DND-41 (cell line): Measurements from ENCODE around the gene SLC39A11.

Experiments
- ATAC-seq: fragments of 200-7000 bp; cut with Tn5 transposase; 3 replicates; pipeline ENCODE4 v1.9.1; 2021; ENCODE audit warnings: low read depth; ENCODE audit not compliant: insufficient read depth
- DNase-seq: peaks from one replicate; pipeline ENCODE4 v3.0.0-alpha.2; 2020
- H2AFZ ChIP-seq: 2 replicates; pipeline ENCODE4 v1.6.0; 2012; ENCODE audit warnings: low read depth, low read length
- H3K27ac ChIP-seq: 2 replicates; pipeline ENCODE4 v1.5.1; 2012; ENCODE audit warnings: low read length, inconsistent platforms
- H3K27me3 ChIP-seq: fragments of 200-600 bp; sonication (generic); 2 replicates; pipeline ENCODE4 v1.6.0; 2012; ENCODE audit warnings: low read length, mild to moderate bottlenecking, inconsistent platforms; ENCODE audit not compliant: insufficient read depth, poor library complexity
- H3K36me3 ChIP-seq: 2 replicates; pipeline ENCODE4 v1.5.1; 2012; ENCODE audit warnings: low read length, inconsistent platforms; ENCODE audit not compliant: insufficient read depth
- H3K4me1 ChIP-seq: 2 replicates; pipeline ENCODE4 v1.5.1; 2012; ENCODE audit warnings: mild to moderate bottlenecking, low read length; ENCODE audit not compliant: insufficient read depth
- H3K4me2 ChIP-seq: 2 replicates; pipeline ENCODE4 v1.6.0; 2012; ENCODE audit warnings: mild to moderate bottlenecking, moderate library complexity, low read length, inconsistent platforms; ENCODE audit not compliant: insufficient read depth
- H3K4me3 ChIP-seq, 2 experiments: fragments of 200-600 bp in 1 of 2; shearing (Covaris generic) in 1 of 2; 2 replicates each; pipeline ENCODE4 v1.5.1; 2012 to 2016; ENCODE audit warnings: inconsistent platforms in 2 of 2, low read length in 2 of 2, mild to moderate bottlenecking in 2 of 2, low read depth in 1 of 2, moderate library complexity in 1 of 2
- H3K79me2 ChIP-seq: 2 replicates; pipeline ENCODE4 v1.6.0; 2012; ENCODE audit warnings: low read length, inconsistent platforms; ENCODE audit not compliant: insufficient read depth
- H3K9ac ChIP-seq: 2 replicates; pipeline ENCODE4 v1.6.0; 2012; ENCODE audit warnings: low read depth, mild to moderate bottlenecking, inconsistent platforms, low read length, moderate library complexity
- H3K9me3 ChIP-seq: 2 replicates; pipeline ENCODE4 v1.5.1; 2012; ENCODE audit warnings: low read length, moderate library complexity, mild to moderate bottlenecking, inconsistent platforms; ENCODE audit not compliant: insufficient read depth, severe bottlenecking
- H4K20me1 ChIP-seq: 2 replicates; pipeline ENCODE4 v1.6.0; 2012; ENCODE audit warnings: low read length; ENCODE audit not compliant: insufficient read depth
- CTCF ChIP-seq: IDR thresholded peaks from 2 replicates; pipeline ENCODE4 v1.5.1; 2012; ENCODE audit warnings: borderline replicate concordance, low read length, moderate library complexity, mild to moderate bottlenecking; ENCODE audit not compliant: poor library complexity, severe bottlenecking; ENCODE audit errors: extremely low read depth
- EZH2 ChIP-seq: IDR thresholded peaks from 3 replicates; pipeline ENCODE4 v1.6.1; 2012; ENCODE audit warnings: borderline replicate concordance, low read depth, mild to moderate bottlenecking, moderate library complexity, low read length, inconsistent platforms; ENCODE audit not compliant: severe bottlenecking

SLC39A11 gene

GRCh38 chr17:72891627-72892026 lies 200.9 kb downstream of the SLC39A11 start:
- H3K27ac ChIP-seq: no peak overlapping the region
- no peak overlapping the region for H3K4me3 ChIP-seq
- H3K27me3 ChIP-seq: no peaks in the 10 kb centered on the region
- TF ChIP-seq EZH2 (no peak), CTCF (no peak)
- H3K79me2 ChIP-seq: no peaks in the 10 kb centered on the region
- no peak overlapping the region for H3K9ac ChIP-seq
- no peaks in the 10 kb centered on the region for H3K9me3 ChIP-seq
- ATAC-seq (no peak), DNase-seq (no peak)
- no peaks in the 10 kb centered on the region for H3K4me1 ChIP-seq
- no peak overlapping the region for H3K4me2 ChIP-seq
- no peaks in the 10 kb centered on the region; the same call in 1 of the 2 replicates for H3K36me3 ChIP-seq
- H4K20me1 ChIP-seq: no peaks in the 10 kb centered on the region
- H2AFZ ChIP-seq: no peak overlapping the region

GRCh38 chr17:72890711-72891110 lies 201.8 kb downstream of the SLC39A11 start:
- no peaks in the 10 kb centered on the region; the same call in 1 of the 2 replicates for H3K36me3 ChIP-seq
- ATAC-seq: no peak
- no peaks in the 10 kb centered on the region for H3K79me2 ChIP-seq
- no peaks in the 10 kb centered on the region for H3K4me1 ChIP-seq
- no peaks in the 10 kb centered on the region for H3K27me3 ChIP-seq
- no peak overlapping the region for H2AFZ ChIP-seq
- H3K9me3 ChIP-seq: no peaks in the 10 kb centered on the region
- no peak overlapping the region for H3K27ac ChIP-seq
- H4K20me1 ChIP-seq: no peaks in the 10 kb centered on the region
- no peak for DNase-seq
- no peak overlapping the region for H3K4me3 ChIP-seq
- no peak overlapping the region for H3K4me2 ChIP-seq
- TF ChIP-seq CTCF (no peak), EZH2 (no peak)
- H3K9ac ChIP-seq: no peak overlapping the region

- Histone ChIP-seq H3K36me3 (peaks cover 4% of the 10 kb centered on the region; the same call in 1 of the 2 replicates), H3K4me3 (no peak overlapping the region), H3K79me2 (no peaks in the 10 kb centered on the region), H3K4me2 (no peak overlapping the region), H4K20me1 (no peaks in the 10 kb centered on the region), H3K27me3 (no peaks in the 10 kb centered on the region), H3K27ac (no peak overlapping the region), H3K9ac (no peak overlapping the region), H3K4me1 (no peaks in the 10 kb centered on the region), H2AFZ (no peak overlapping the region), H3K9me3 (no peaks in the 10 kb centered on the region)
- TF ChIP-seq CTCF: no peak
- no peak for TF ChIP-seq EZH2
- no peak for ATAC-seq
- DNase-seq: no peak
Measured at GRCh38 chr17:72887917-72888316, 204.6 kb downstream of the SLC39A11 start.

- no peak for TF ChIP-seq CTCF
- no peak for TF ChIP-seq EZH2
- no peak overlapping the region for H3K27ac ChIP-seq
- H3K4me2 ChIP-seq: no peak overlapping the region
- no peaks in the 10 kb centered on the region for H3K79me2 ChIP-seq
- DNase-seq (no peak), ATAC-seq (no peak)
- H3K4me3 ChIP-seq: no peak overlapping the region
- no peaks in the 10 kb centered on the region for H3K27me3 ChIP-seq
- H3K36me3 ChIP-seq: peaks cover 4% of the 10 kb centered on the region; the same call in 1 of the 2 replicates
- no peaks in the 10 kb centered on the region for H3K9me3 ChIP-seq
- no peaks in the 10 kb centered on the region for H4K20me1 ChIP-seq
- H3K9ac ChIP-seq: no peak overlapping the region
- no peak overlapping the region for H2AFZ ChIP-seq
- H3K4me1 ChIP-seq: no peaks in the 10 kb centered on the region
Measured at GRCh38 chr17:72887322-72887721, 205.2 kb downstream of the SLC39A11 start.
